GM12878 (cell line): ENCODE results near the gene ABCC3. TPM values are rescaled to one million over a fixed set of nuclear protein-coding genes. Genes with fewer than 3 reads are reported as not detected.

Experiments used
- ATAC-seq: fragments of 200-7000 bp; cut with Tn5 transposase; 3 replicates; pipeline ENCODE4 v1.9.1; 2020; ENCODE audit warnings: mild to moderate bottlenecking, moderate library complexity
- BruUV-seq: library from RNA; stranded (reverse); fragments of 400-500 nt; replicated peaks from 2 replicates; lab custom pipeline; 2021; lab: Mats Ljungman, UMichigan
- CTCF ChIA-PET: fragments of 300-600 bp; sonication (Branson Sonifier 250); formaldehyde crosslinking; extraction: SDS; loops from one replicate; lab custom pipeline; 2021; ENCODE audit warnings: inconsistent platforms; lab: Yijun Ruan, JAX
- POLR2A ChIA-PET: fragments of 350-600 bp; formaldehyde crosslinking; extraction: SDS; loops from one replicate; lab custom pipeline; 2021; ENCODE audit warnings: inconsistent platforms; lab: Charles Lee
- RAD21 ChIA-PET: fragments of 300-600 bp; sonication (Branson Sonifier 250); formaldehyde crosslinking; loops from one replicate; lab custom pipeline; 2023; ENCODE audit warnings: antibody characterized with exemption; ENCODE audit not compliant: unreplicated experiment; lab: Charles Lee
- SMC1A ChIA-PET: fragments of 300-600 bp; sonication (Branson Sonifier 250); formaldehyde crosslinking; loops from one replicate; lab custom pipeline; 2023; ENCODE audit not compliant: unreplicated experiment, uncharacterized antibody; lab: Charles Lee
- DNase-seq: peaks from one replicate; pipeline ENCODE4 v3.0.0-alpha.2; 2011; ENCODE audit warnings: low read depth, low spot score
- FAIRE-seq: peaks from 3 replicates; lab custom pipeline; 2011; peaks lifted over from hg19 to GRCh38; lab: Jason Lieb, UNC
- H2AFZ ChIP-seq: 2 replicates; pipeline ENCODE4 v1.6.0; 2011; ENCODE audit warnings: low read depth, low read length, control low read depth; ENCODE audit not compliant: control insufficient read depth
- H3K27ac ChIP-seq: 2 replicates; pipeline ENCODE4 v1.5.1; 2011; ENCODE audit warnings: control low read depth; ENCODE audit not compliant: control insufficient read depth, insufficient read depth
- H3K27me3 ChIP-seq, 2 experiments: replicated peaks in 1 of 2; 2 replicates each; pipeline versions ENCODE4 v1.6.0 to v1.6.1; 2011; ENCODE audit warnings: low read length in 1 of 2; ENCODE audit not compliant: control insufficient read depth in 2 of 2, insufficient read depth in 2 of 2
- H3K36me3 ChIP-seq, 2 experiments: 2 replicates each; pipeline ENCODE4 v1.5.1; 2011; ENCODE audit warnings: low read length in 1 of 2; ENCODE audit not compliant: control insufficient read depth in 2 of 2, insufficient read depth in 2 of 2
- H3K4me1 ChIP-seq: 2 replicates; pipeline ENCODE4 v1.6.1; 2011; ENCODE audit warnings: mild to moderate bottlenecking, low read length, moderate library complexity, mixed read lengths; ENCODE audit not compliant: control insufficient read depth, insufficient read depth
- H3K4me2 ChIP-seq: 2 replicates; pipeline ENCODE4 v1.6.0; 2011; ENCODE audit warnings: control low read depth; ENCODE audit not compliant: control insufficient read depth, insufficient read depth
- H3K4me3 ChIP-seq: fragments of 200-600 bp; sonication (generic); 2 replicates; pipeline ENCODE4 v1.5.1; 2016
- H3K79me2 ChIP-seq: 2 replicates; pipeline ENCODE4 v1.6.0; 2011; ENCODE audit warnings: low read length; ENCODE audit not compliant: control insufficient read depth, insufficient read depth
- H3K9ac ChIP-seq: 2 replicates; pipeline ENCODE4 v1.8.0; 2011; ENCODE audit warnings: low read length, control low read depth, mixed read lengths; ENCODE audit not compliant: control insufficient read depth, insufficient read depth
- H3K9me3 ChIP-seq: replicated peaks from 3 replicates; pipeline ENCODE4 v1.5.1; 2011; ENCODE audit warnings: mild to moderate bottlenecking, low read length; ENCODE audit not compliant: control insufficient read depth, insufficient read depth
- H4K20me1 ChIP-seq: 2 replicates; pipeline ENCODE4 v1.6.0; 2011; ENCODE audit not compliant: control insufficient read depth, insufficient read depth
- EGR1 ChIP-seq, 2 experiments: IDR thresholded peaks; 1 replicate in 1 of 2; 2 replicates in 1 of 2; pipeline ENCODE4 v1.6.1; 2011 to 2012; ENCODE audit warnings: low read depth in 2 of 2, low read length in 2 of 2, borderline replicate concordance in 1 of 2, mild to moderate bottlenecking in 1 of 2, moderate library complexity in 1 of 2
- MEF2A ChIP-seq: IDR thresholded peaks from 2 replicates; pipeline ENCODE4 v1.6.1; 2011; ENCODE audit warnings: low read depth, mild to moderate bottlenecking, low read length, moderate library complexity; ENCODE audit not compliant: insufficient read depth
- RBBP5 ChIP-seq: fragments of 200-600 bp; sonication (generic); conservative IDR thresholded peaks from 2 replicates; pipeline ENCODE4 v1.6.1; 2016
- RFX5 ChIP-seq: IDR thresholded peaks from 2 replicates; pipeline ENCODE4 v1.6.1; 2011; ENCODE audit warnings: low read depth, low read length, improper control_type of control experiment
- SUZ12 ChIP-seq: fragments of 200-600 bp; sonication (generic); IDR thresholded peaks from one replicate; pipeline ENCODE4 v1.6.1; 2018; ENCODE audit warnings: antibody characterized with exemption, mild to moderate bottlenecking; ENCODE audit not compliant: unreplicated experiment
- TBL1XR1 ChIP-seq: IDR thresholded peaks from 2 replicates; pipeline ENCODE4 v1.6.1; 2012; ENCODE audit warnings: low read depth, low read length, improper control_type of control experiment
- WRNIP1 ChIP-seq: IDR thresholded peaks from 2 replicates; pipeline ENCODE4 v1.6.1; 2011; ENCODE audit warnings: low read depth, low read length, improper control_type of control experiment, borderline replicate concordance
- ZNF384 ChIP-seq: IDR thresholded peaks from 2 replicates; pipeline ENCODE4 v1.6.1; 2012; ENCODE audit warnings: low read depth, mild to moderate bottlenecking, low read length, improper control_type of control experiment, borderline replicate concordance
- WGBS: methylation state at CpG from one replicate; pipeline ENCODE4 v1.1.6; 2016; ENCODE audit warnings: low lambda C conversion rate; ENCODE audit not compliant: insufficient replicate concordance, insufficient coverage; ENCODE audit errors: missing lambda C conversion rate; 5-methylcytosine and 5-hydroxymethylcytosine counted together
- in situ Hi-C: fragments of 300-500 bp; cut with MboI; formaldehyde crosslinking; loops from 9 replicates; pipeline ENCODE4 v1.14.3; 2018; ENCODE audit warnings: mixed read lengths
- intact Hi-C: fragments of 100-400 bp; cut with micrococcal nuclease; formaldehyde crosslinking; loops from one replicate; pipeline ENCODE4 v1.14.2; 2022; ENCODE audit not compliant: unreplicated experiment
- polyA plus RNA-seq, 11 experiments: library from polyadenylated mRNA; depleted of rRNA in 4 of 11; unstranded in 6 of 11; stranded (reverse) in 5 of 11; fragments of >200 nt; fragmentation: Nextera tagmentation in 4 of 11; fragmentation: Illumina TruSeq in 1 of 11; extraction: Ambion mirVana in 4 of 11; extraction: Trizol in 1 of 11; gene quantifications; 1 replicate in 1 of 11; 2 replicates in 10 of 11; pipeline versions ENCODE4 v1.2.1 to v1.2.3, GENCODE V29; 2011 to 2016; ENCODE audit warnings: inconsistent platforms in 2 of 11, missing spikeins in 2 of 11, low read depth in 1 of 11
- total RNA-seq, 4 experiments: library from RNA; depleted of rRNA in 3 of 4; stranded (reverse); fragments of >200 nt in 3 of 4; fragmentation: Illumina TruSeq in 1 of 4; extraction: Trizol in 1 of 4; gene quantifications; 2 replicates each; pipeline versions ENCODE4 v1.2.1 to v1.2.3, GENCODE V29; 2013 to 2021
- TF ChIP-seq, protein P1 (sequence below): fragments of 150-350 bp; IDR thresholded peaks from 2 replicates; pipeline ENCODE4 v1.6.1; 2016; ENCODE audit warnings: low read depth, low read length
- TF ChIP-seq, protein P2 (sequence below): fragments of 450-650 bp; IDR thresholded peaks from 2 replicates; pipeline ENCODE4 v1.6.1; 2017; ENCODE audit warnings: mild to moderate bottlenecking, moderate library complexity

The ABCC3 gene
- total and polyA plus RNA-seq, 10 of the 15 experiments (the other 5 are each of a cell fraction or from before 2014, with no cell fraction given) = 0.21 to 2.3 (median 0.71) TPM; not detected in 6

DNA sequence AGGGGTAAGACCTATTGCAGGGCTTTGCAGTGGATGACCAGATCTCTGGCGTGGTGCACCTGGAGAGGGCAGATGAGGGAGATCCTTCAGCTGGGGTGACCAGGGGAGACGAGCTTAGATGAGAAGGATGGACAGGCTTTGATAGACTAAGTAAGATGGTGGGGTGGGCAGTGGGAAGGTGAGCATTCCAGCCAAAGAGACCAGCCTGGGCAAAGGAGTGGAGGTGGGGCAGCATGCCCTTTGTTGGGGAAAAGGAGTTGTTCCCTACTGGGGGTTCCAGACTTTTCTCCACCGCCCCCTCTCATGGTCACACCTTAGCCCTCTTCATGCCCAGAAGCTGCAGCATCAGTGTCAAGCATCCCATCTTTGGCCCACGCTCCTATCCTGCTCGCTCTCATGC lies 45.4 kb downstream of the ABCC3 start:
- no peaks in the 10 kb centered on the region for H3K36me3 ChIP-seq
- intact Hi-C loops (no loop called here), in situ Hi-C loops (no loop called here)
- ATAC-seq (no peak), FAIRE-seq (no peak), DNase-seq (no peak)
- no peaks in the 10 kb centered on the region for H3K79me2 ChIP-seq
- 41% methylated on average over 5 of the region's 5 CpGs for WGBS
- no peaks in the 10 kb centered on the region for H3K4me1 ChIP-seq
- POLR2A ChIA-PET = no interaction called here
- TF ChIP-seq TBL1XR1 (no peak), RBBP5 (no peak), MEF2A (no peak), SUZ12 (no peak), WRNIP1 (no peak), EGR1 (IDR thresholded peaks at IDR 0.05; ENCODE audit: borderline replicate concordance in 1 of 2, low read depth in 2 of 2, low read length in 2 of 2) (no peak), ZNF384 (no peak), RFX5 (no peak)
- TF ChIP-seq, protein P1, sequence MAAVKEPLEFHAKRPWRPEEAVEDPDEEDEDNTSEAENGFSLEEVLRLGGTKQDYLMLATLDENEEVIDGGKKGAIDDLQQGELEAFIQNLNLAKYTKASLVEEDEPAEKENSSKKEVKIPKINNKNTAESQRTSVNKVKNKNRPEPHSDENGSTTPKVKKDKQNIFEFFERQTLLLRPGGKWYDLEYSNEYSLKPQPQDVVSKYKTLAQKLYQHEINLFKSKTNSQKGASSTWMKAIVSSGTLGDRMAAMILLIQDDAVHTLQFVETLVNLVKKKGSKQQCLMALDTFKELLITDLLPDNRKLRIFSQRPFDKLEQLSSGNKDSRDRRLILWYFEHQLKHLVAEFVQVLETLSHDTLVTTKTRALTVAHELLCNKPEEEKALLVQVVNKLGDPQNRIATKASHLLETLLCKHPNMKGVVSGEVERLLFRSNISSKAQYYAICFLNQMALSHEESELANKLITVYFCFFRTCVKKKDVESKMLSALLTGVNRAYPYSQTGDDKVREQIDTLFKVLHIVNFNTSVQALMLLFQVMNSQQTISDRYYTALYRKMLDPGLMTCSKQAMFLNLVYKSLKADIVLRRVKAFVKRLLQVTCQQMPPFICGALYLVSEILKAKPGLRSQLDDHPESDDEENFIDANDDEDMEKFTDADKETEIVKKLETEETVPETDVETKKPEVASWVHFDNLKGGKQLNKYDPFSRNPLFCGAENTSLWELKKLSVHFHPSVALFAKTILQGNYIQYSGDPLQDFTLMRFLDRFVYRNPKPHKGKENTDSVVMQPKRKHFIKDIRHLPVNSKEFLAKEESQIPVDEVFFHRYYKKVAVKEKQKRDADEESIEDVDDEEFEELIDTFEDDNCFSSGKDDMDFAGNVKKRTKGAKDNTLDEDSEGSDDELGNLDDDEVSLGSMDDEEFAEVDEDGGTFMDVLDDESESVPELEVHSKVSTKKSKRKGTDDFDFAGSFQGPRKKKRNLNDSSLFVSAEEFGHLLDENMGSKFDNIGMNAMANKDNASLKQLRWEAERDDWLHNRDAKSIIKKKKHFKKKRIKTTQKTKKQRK = no peak
- TF ChIP-seq, protein P2, sequence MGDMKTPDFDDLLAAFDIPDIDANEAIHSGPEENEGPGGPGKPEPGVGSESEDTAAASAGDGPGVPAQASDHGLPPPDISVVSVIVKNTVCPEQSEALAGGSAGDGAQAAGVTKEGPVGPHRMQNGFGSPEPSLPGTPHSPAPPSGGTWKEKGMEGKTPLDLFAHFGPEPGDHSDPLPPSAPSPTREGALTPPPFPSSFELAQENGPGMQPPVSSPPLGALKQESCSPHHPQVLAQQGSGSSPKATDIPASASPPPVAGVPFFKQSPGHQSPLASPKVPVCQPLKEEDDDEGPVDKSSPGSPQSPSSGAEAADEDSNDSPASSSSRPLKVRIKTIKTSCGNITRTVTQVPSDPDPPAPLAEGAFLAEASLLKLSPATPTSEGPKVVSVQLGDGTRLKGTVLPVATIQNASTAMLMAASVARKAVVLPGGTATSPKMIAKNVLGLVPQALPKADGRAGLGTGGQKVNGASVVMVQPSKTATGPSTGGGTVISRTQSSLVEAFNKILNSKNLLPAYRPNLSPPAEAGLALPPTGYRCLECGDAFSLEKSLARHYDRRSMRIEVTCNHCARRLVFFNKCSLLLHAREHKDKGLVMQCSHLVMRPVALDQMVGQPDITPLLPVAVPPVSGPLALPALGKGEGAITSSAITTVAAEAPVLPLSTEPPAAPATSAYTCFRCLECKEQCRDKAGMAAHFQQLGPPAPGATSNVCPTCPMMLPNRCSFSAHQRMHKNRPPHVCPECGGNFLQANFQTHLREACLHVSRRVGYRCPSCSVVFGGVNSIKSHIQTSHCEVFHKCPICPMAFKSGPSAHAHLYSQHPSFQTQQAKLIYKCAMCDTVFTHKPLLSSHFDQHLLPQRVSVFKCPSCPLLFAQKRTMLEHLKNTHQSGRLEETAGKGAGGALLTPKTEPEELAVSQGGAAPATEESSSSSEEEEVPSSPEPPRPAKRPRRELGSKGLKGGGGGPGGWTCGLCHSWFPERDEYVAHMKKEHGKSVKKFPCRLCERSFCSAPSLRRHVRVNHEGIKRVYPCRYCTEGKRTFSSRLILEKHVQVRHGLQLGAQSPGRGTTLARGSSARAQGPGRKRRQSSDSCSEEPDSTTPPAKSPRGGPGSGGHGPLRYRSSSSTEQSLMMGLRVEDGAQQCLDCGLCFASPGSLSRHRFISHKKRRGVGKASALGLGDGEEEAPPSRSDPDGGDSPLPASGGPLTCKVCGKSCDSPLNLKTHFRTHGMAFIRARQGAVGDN = no peak
- H3K4me3 ChIP-seq = no peak overlapping the region
- no peak overlapping the region for H3K9ac ChIP-seq
- SMC1A ChIA-PET = interaction anchor here (0.6 kb wide), 1 partner anchor 50 kb away, joined by 3 read pairs; no protein-coding TSS in a partner anchor
- RAD21 ChIA-PET = no interaction called here
- no peaks in the 10 kb centered on the region; a peak in 1 of 4 replicates for H3K27me3 ChIP-seq
- no peaks in the 10 kb centered on the region for H4K20me1 ChIP-seq
- no peak overlapping the region for H2AFZ ChIP-seq
- CTCF ChIA-PET = interaction anchor here (1.1 to 2.1 kb wide), 2 partner anchors 15 to 50 kb away, joined by 4 to 5 read pairs; no protein-coding TSS in a partner anchor
- H3K9me3 ChIP-seq = no peaks in the 10 kb centered on the region
- H3K4me2 ChIP-seq = no peak overlapping the region
- no peak overlapping the region for H3K27ac ChIP-seq
- no TSS peak for BruUV-seq
